Liver (tissue), 3 donors: ENCODE measurements around the gene SYNPR.
A peak's percentile ranks its signal among the peaks of the same experiment; 100 is the strongest.

ENCODE experiments used
- FOXA1 ChIP-seq: IDR thresholded peaks from 2 replicates; pipeline ENCODE4 v1.6.1; 2016; ENCODE audit warnings: antibody characterized with exemption
- GABPA ChIP-seq, 2 donors: IDR thresholded peaks in 1 of 2; conservative IDR thresholded peaks in 1 of 2; 2 replicates each; pipeline ENCODE4 v1.6.1; 2016; ENCODE audit warnings: antibody characterized with exemption in 2 of 2, mild to moderate bottlenecking in 1 of 2, moderate library complexity in 1 of 2
- HNF4A ChIP-seq, 2 donors: conservative IDR thresholded peaks; 2 replicates each; pipeline ENCODE4 v1.6.1; 2016; ENCODE audit warnings: antibody characterized with exemption in 2 of 2, mild to moderate bottlenecking in 2 of 2
- JUND ChIP-seq, 2 donors: IDR thresholded peaks; 2 replicates each; pipeline ENCODE4 v1.6.1; 2016; ENCODE audit warnings: antibody characterized with exemption in 2 of 2
- MAX ChIP-seq: IDR thresholded peaks from 2 replicates; pipeline ENCODE4 v1.6.1; 2016; ENCODE audit warnings: antibody characterized with exemption
- RAD21 ChIP-seq, 2 donors: IDR thresholded peaks; 2 replicates each; pipeline ENCODE4 v1.6.1; 2016; ENCODE audit warnings: antibody characterized with exemption in 2 of 2, mild to moderate bottlenecking in 2 of 2
- SP1 ChIP-seq: IDR thresholded peaks from 2 replicates; pipeline ENCODE4 v1.6.1; 2018; ENCODE audit warnings: antibody characterized with exemption, mild to moderate bottlenecking
- TAF1 ChIP-seq: conservative IDR thresholded peaks from 2 replicates; pipeline ENCODE4 v1.6.1; 2016; ENCODE audit warnings: antibody characterized with exemption, mild to moderate bottlenecking
- YY1 ChIP-seq: IDR thresholded peaks from 2 replicates; pipeline ENCODE4 v1.6.1; 2016; ENCODE audit warnings: antibody characterized with exemption, mild to moderate bottlenecking
- TF ChIP-seq, protein P1 (sequence below): fragments of 150-350 bp; IDR thresholded peaks from 2 replicates; pipeline ENCODE4 v1.5.1; 2017; ENCODE audit warnings: improper control_type of control experiment, low read depth, low read length; ENCODE audit not compliant: missing input control
- TF ChIP-seq, protein P2 (sequence below): IDR thresholded peaks from 2 replicates; pipeline ENCODE4 v1.6.1; 2016; ENCODE audit warnings: antibody characterized with exemption, mild to moderate bottlenecking
- TF ChIP-seq, protein P3 (sequence below): IDR thresholded peaks from 2 replicates; pipeline ENCODE4 v1.6.1; 2016; ENCODE audit warnings: antibody characterized with exemption
- donor health status: healthy.
- donor health status: healthy.

GRCh38 chr3:63343674-63344073 is 65.6 kb downstream of the SYNPR start:
- TF ChIP-seq, protein P1, sequence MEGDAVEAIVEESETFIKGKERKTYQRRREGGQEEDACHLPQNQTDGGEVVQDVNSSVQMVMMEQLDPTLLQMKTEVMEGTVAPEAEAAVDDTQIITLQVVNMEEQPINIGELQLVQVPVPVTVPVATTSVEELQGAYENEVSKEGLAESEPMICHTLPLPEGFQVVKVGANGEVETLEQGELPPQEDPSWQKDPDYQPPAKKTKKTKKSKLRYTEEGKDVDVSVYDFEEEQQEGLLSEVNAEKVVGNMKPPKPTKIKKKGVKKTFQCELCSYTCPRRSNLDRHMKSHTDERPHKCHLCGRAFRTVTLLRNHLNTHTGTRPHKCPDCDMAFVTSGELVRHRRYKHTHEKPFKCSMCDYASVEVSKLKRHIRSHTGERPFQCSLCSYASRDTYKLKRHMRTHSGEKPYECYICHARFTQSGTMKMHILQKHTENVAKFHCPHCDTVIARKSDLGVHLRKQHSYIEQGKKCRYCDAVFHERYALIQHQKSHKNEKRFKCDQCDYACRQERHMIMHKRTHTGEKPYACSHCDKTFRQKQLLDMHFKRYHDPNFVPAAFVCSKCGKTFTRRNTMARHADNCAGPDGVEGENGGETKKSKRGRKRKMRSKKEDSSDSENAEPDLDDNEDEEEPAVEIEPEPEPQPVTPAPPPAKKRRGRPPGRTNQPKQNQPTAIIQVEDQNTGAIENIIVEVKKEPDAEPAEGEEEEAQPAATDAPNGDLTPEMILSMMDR, result no peak
- no peak for TF ChIP-seq HNF4A (conservative IDR thresholded peaks at IDR 0.05)
- peak; percentile 76 to 84 for TF ChIP-seq JUND (IDR thresholded peaks at IDR 0.05)
- TF ChIP-seq, protein P2, sequence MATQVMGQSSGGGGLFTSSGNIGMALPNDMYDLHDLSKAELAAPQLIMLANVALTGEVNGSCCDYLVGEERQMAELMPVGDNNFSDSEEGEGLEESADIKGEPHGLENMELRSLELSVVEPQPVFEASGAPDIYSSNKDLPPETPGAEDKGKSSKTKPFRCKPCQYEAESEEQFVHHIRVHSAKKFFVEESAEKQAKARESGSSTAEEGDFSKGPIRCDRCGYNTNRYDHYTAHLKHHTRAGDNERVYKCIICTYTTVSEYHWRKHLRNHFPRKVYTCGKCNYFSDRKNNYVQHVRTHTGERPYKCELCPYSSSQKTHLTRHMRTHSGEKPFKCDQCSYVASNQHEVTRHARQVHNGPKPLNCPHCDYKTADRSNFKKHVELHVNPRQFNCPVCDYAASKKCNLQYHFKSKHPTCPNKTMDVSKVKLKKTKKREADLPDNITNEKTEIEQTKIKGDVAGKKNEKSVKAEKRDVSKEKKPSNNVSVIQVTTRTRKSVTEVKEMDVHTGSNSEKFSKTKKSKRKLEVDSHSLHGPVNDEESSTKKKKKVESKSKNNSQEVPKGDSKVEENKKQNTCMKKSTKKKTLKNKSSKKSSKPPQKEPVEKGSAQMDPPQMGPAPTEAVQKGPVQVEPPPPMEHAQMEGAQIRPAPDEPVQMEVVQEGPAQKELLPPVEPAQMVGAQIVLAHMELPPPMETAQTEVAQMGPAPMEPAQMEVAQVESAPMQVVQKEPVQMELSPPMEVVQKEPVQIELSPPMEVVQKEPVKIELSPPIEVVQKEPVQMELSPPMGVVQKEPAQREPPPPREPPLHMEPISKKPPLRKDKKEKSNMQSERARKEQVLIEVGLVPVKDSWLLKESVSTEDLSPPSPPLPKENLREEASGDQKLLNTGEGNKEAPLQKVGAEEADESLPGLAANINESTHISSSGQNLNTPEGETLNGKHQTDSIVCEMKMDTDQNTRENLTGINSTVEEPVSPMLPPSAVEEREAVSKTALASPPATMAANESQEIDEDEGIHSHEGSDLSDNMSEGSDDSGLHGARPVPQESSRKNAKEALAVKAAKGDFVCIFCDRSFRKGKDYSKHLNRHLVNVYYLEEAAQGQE, result no peak
- TF ChIP-seq MAX, result no peak
- no peak for TF ChIP-seq RAD21 (IDR thresholded peaks at IDR 0.05)
- TF ChIP-seq, protein P3, sequence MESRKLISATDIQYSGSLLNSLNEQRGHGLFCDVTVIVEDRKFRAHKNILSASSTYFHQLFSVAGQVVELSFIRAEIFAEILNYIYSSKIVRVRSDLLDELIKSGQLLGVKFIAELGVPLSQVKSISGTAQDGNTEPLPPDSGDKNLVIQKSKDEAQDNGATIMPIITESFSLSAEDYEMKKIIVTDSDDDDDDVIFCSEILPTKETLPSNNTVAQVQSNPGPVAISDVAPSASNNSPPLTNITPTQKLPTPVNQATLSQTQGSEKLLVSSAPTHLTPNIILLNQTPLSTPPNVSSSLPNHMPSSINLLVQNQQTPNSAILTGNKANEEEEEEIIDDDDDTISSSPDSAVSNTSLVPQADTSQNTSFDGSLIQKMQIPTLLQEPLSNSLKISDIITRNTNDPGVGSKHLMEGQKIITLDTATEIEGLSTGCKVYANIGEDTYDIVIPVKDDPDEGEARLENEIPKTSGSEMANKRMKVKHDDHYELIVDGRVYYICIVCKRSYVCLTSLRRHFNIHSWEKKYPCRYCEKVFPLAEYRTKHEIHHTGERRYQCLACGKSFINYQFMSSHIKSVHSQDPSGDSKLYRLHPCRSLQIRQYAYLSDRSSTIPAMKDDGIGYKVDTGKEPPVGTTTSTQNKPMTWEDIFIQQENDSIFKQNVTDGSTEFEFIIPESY, result no peak
- TF ChIP-seq FOXA1, result no peak
- no peak for TF ChIP-seq TAF1
- no peak for TF ChIP-seq GABPA (IDR thresholded peaks at IDR 0.05 in 1 of 2, conservative IDR thresholded peaks at IDR 0.05 in 1 of 2)
- no peak for TF ChIP-seq SP1
- TF ChIP-seq YY1, result no peak
